Measurements from ENCODE around the gene BRIP1.

- TF ChIP-seq EZH2 (IDR thresholded peaks at IDR 0.05; ENCODE audit: borderline replicate concordance, low read depth, low read length) = no peak
- no peak for TF ChIP-seq FOXP4 (CRISPR knock-in tag; IDR thresholded peaks at IDR 0.05; ENCODE audit: borderline replicate concordance)
- no peak for TF ChIP-seq BRF2 (IDR thresholded peaks at IDR 0.05; ENCODE audit: borderline replicate concordance, insufficient read depth, insufficient read length)
- TF ChIP-seq ZFP36 (IDR thresholded peaks at IDR 0.05; ENCODE audit: low read depth, low read length, partially characterized antibody) = no peak
- no peak for TF ChIP-seq EP300 (IDR thresholded peaks at IDR 0.05; ENCODE audit: low read length)
- no peak for TF ChIP-seq TRIM24 (IDR thresholded peaks at IDR 0.05)
- no peak for TF ChIP-seq SP2 (IDR thresholded peaks at IDR 0.05; ENCODE audit: extremely low read depth, low read depth, low read length, poor library complexity, severe bottlenecking)
- TF ChIP-seq ZNF134 (CRISPR knock-in tag; conservative IDR thresholded peaks at IDR 0.05) = no peak
- TF ChIP-seq IRF2 (CRISPR knock-in tag; IDR thresholded peaks at IDR 0.05) = no peak
- no peak for TF ChIP-seq HINFP (tag; conservative IDR thresholded peaks at IDR 0.05; ENCODE audit: low read depth)
- TF ChIP-seq JUNB (CRISPR knock-in tag; conservative IDR thresholded peaks at IDR 0.05) = no peak
- no peak for TF ChIP-seq ZBED1 (IDR thresholded peaks at IDR 0.05)
- no peak for TF ChIP-seq JUN (IDR thresholded peaks at IDR 0.05; ENCODE audit: borderline replicate concordance, low read depth, low read length)
- no peak for TF ChIP-seq JUN (CRISPR knock-in tag; IDR thresholded peaks at IDR 0.05; ENCODE audit: borderline replicate concordance)
Observed at GRCh38 chr17:61726977-61727376, 136.4 kb downstream of the BRIP1 start.
